Measurements from ENCODE around the gene RCAN1. TPM values are rescaled to one million over a fixed set of nuclear protein-coding genes. Genes with fewer than 3 reads are reported as not detected.
"Not testable (repeated sequence)": the region's sequence is repeated elsewhere in the genome, so short reads cannot be mapped to it uniquely, and the experiment has no call there.

The RCAN1 gene
- total RNA-seq, 1 donor from 2014 or later: 61.5 TPM

- H3K4me3 Mint-ChIP-seq (ENCODE audit: unreplicated experiment): no peak overlapping the region
- no peaks in the 10 kb centered on the region for H3K36me3 Mint-ChIP-seq (ENCODE audit: unreplicated experiment)
- TF ChIP-seq CTCF (IDR thresholded peaks at IDR 0.05): no peak
- H3K9me3 Mint-ChIP-seq (ENCODE audit: unreplicated experiment): no peaks in the 10 kb centered on the region
- no peak overlapping the region for H3K27ac Mint-ChIP-seq (ENCODE audit: unreplicated experiment)
- H3K4me1 Mint-ChIP-seq (ENCODE audit: unreplicated experiment): peaks cover 6% of the 10 kb centered on the region
- no peak for DNase-seq (ENCODE audit: extremely low spot score, unreplicated experiment)
- H3K27me3 Mint-ChIP-seq (ENCODE audit: unreplicated experiment): no peaks in the 10 kb centered on the region
Observed at GRCh38 chr21:34609933-34610549, 4.9 kb downstream of the RCAN1 start.

- no peak for DNase-seq (ENCODE audit: extremely low spot score, unreplicated experiment)
- H3K9me3 Mint-ChIP-seq (ENCODE audit: unreplicated experiment): no peaks in the 10 kb centered on the region
- H3K4me1 Mint-ChIP-seq (ENCODE audit: unreplicated experiment): peaks cover 6% of the 10 kb centered on the region
- no peaks in the 10 kb centered on the region for H3K36me3 Mint-ChIP-seq (ENCODE audit: unreplicated experiment)
- no peak for TF ChIP-seq CTCF (IDR thresholded peaks at IDR 0.05)
- H3K27me3 Mint-ChIP-seq (ENCODE audit: unreplicated experiment): no peaks in the 10 kb centered on the region
- H3K4me3 Mint-ChIP-seq (ENCODE audit: unreplicated experiment): no peak overlapping the region
- H3K27ac Mint-ChIP-seq (ENCODE audit: unreplicated experiment): no peak overlapping the region
Observed at GRCh38 chr21:34609244-34609932, 5.5 kb downstream of the RCAN1 start.

- H3K36me3 Mint-ChIP-seq (ENCODE audit: unreplicated experiment); H3K27me3 Mint-ChIP-seq (ENCODE audit: unreplicated experiment); H3K27ac Mint-ChIP-seq (ENCODE audit: unreplicated experiment); H3K4me1 Mint-ChIP-seq (ENCODE audit: unreplicated experiment); H3K9me3 Mint-ChIP-seq (ENCODE audit: unreplicated experiment); H3K4me3 Mint-ChIP-seq (ENCODE audit: unreplicated experiment); DNase-seq (ENCODE audit: extremely low spot score, unreplicated experiment): not testable (repeated sequence)
Observed at GRCh38 chr21:34607376-34607775, 7.5 kb downstream of the RCAN1 start.

- Mint-ChIP-seq H3K9me3 (ENCODE audit: unreplicated experiment) (no peaks in the 10 kb centered on the region), H3K27me3 (ENCODE audit: unreplicated experiment) (no peaks in the 10 kb centered on the region), H3K27ac (ENCODE audit: unreplicated experiment) (no peak overlapping the region), H3K36me3 (ENCODE audit: unreplicated experiment) (no peaks in the 10 kb centered on the region), H3K4me1 (ENCODE audit: unreplicated experiment) (no peaks in the 10 kb centered on the region), H3K4me3 (ENCODE audit: unreplicated experiment) (no peak overlapping the region)
- DNase-seq (ENCODE audit: extremely low spot score, unreplicated experiment): no peak
- no peak for TF ChIP-seq CTCF (IDR thresholded peaks at IDR 0.05)
Observed at GRCh38 chr21:34606621-34607020, 8.3 kb downstream of the RCAN1 start.

GRCh38 chr21:34606051-34606450 is 8.9 kb downstream of the RCAN1 start:
- no peaks in the 10 kb centered on the region for H3K36me3 Mint-ChIP-seq (ENCODE audit: unreplicated experiment)
- H3K27me3 Mint-ChIP-seq (ENCODE audit: unreplicated experiment): no peaks in the 10 kb centered on the region
- no peak for TF ChIP-seq CTCF (IDR thresholded peaks at IDR 0.05)
- no peaks in the 10 kb centered on the region for H3K9me3 Mint-ChIP-seq (ENCODE audit: unreplicated experiment)
- H3K4me1 Mint-ChIP-seq (ENCODE audit: unreplicated experiment): no peaks in the 10 kb centered on the region
- DNase-seq (ENCODE audit: extremely low spot score, unreplicated experiment): no peak
- H3K4me3 Mint-ChIP-seq (ENCODE audit: unreplicated experiment): no peak overlapping the region
- H3K27ac Mint-ChIP-seq (ENCODE audit: unreplicated experiment): no peak overlapping the region

- not testable (repeated sequence) for H3K27me3 Mint-ChIP-seq (ENCODE audit: unreplicated experiment); H3K27ac Mint-ChIP-seq (ENCODE audit: unreplicated experiment); H3K4me1 Mint-ChIP-seq (ENCODE audit: unreplicated experiment); H3K4me3 Mint-ChIP-seq (ENCODE audit: unreplicated experiment); DNase-seq (ENCODE audit: extremely low spot score, unreplicated experiment); H3K9me3 Mint-ChIP-seq (ENCODE audit: unreplicated experiment); H3K36me3 Mint-ChIP-seq (ENCODE audit: unreplicated experiment)
Observed at GRCh38 chr21:34604956-34605355, 10.0 kb downstream of the RCAN1 start.

Measured in osteocyte (in vitro differentiated cells).